IMR-90 (cell line): ENCODE results near the gene TRIO. TPM values are rescaled to one million over a fixed set of nuclear protein-coding genes. Genes with fewer than 3 reads are reported as not detected.
A peak's percentile ranks its signal among the peaks of the same experiment; 100 is the strongest.

Experiments
- ATAC-seq: fragments of 200-7000 bp; cut with Tn5 transposase; 2 replicates; pipeline ENCODE4 v1.9.1; 2020; ENCODE audit warnings: low read depth, mild to moderate bottlenecking, moderate library complexity
- BruUV-seq: library from RNA; stranded (reverse); fragments of 400-500 nt; replicated peaks from 2 replicates; lab custom pipeline; 2021; lab: Mats Ljungman, UMichigan
- CTCF ChIA-PET: fragments of 300-600 bp; formaldehyde crosslinking; extraction: SDS; loops from one replicate; lab custom pipeline; 2021; ENCODE audit warnings: antibody characterized with exemption; lab: Yijun Ruan, JAX
- POLR2A ChIA-PET: fragments of 300-600 bp; sonication (Branson Sonifier 250); formaldehyde crosslinking; loops from one replicate; lab custom pipeline; 2022; ENCODE audit warnings: antibody characterized with exemption; ENCODE audit not compliant: unreplicated experiment; lab: Charles Lee
- DNase-seq: peaks from one replicate; pipeline ENCODE4 v3.0.0; 2013
- H2AFZ ChIP-seq: replicated peaks from 2 replicates; pipeline ENCODE3; 2013; ENCODE audit warnings: low read length, mild to moderate bottlenecking; ENCODE audit not compliant: poor library complexity
- H2AK5ac ChIP-seq: 2 replicates; pipeline ENCODE4 v1.6.1; 2013; ENCODE audit warnings: low read depth, low read length, inconsistent platforms
- H2AK9ac ChIP-seq: replicated peaks from 2 replicates; pipeline ENCODE3; 2013; ENCODE audit warnings: mild to moderate bottlenecking, low read depth, low read length, moderate library complexity; ENCODE audit not compliant: poor library complexity
- H2BK120ac ChIP-seq: 2 replicates; pipeline ENCODE4 v1.6.1; 2013; ENCODE audit warnings: low read depth, low read length, inconsistent platforms
- H2BK15ac ChIP-seq: 3 replicates; pipeline ENCODE4 v1.6.1; 2013; ENCODE audit warnings: low read depth, low read length, inconsistent platforms
- H2BK20ac ChIP-seq: 2 replicates; pipeline ENCODE4 v1.6.1; 2013; ENCODE audit warnings: low read depth, mild to moderate bottlenecking, inconsistent platforms, low read length, moderate library complexity
- H2BK5ac ChIP-seq: 2 replicates; pipeline ENCODE4 v1.6.1; 2013; ENCODE audit warnings: mild to moderate bottlenecking, low read depth, low read length, inconsistent platforms; ENCODE audit not compliant: poor library complexity, severe bottlenecking
- H3K14ac ChIP-seq: replicated peaks from 2 replicates; pipeline ENCODE4 v1.6.1; 2013; ENCODE audit warnings: low read depth, low read length, inconsistent platforms
- H3K18ac ChIP-seq: 2 replicates; pipeline ENCODE4 v1.6.1; 2013; ENCODE audit warnings: low read depth, low read length, control low read depth
- H3K23ac ChIP-seq: 2 replicates; pipeline ENCODE4 v1.6.1; 2013; ENCODE audit warnings: low read depth, low read length, inconsistent platforms
- H3K27ac ChIP-seq: 2 replicates; pipeline ENCODE4 v1.5.1; 2013; ENCODE audit warnings: mild to moderate bottlenecking, control low read depth, low read length; ENCODE audit not compliant: insufficient read depth
- H3K27me3 ChIP-seq: 2 replicates; pipeline ENCODE4 v1.6.1; 2013; ENCODE audit warnings: low read length; ENCODE audit not compliant: control insufficient read depth, insufficient read depth
- H3K36me3 ChIP-seq: 2 replicates; pipeline ENCODE4 v1.6.1; 2013; ENCODE audit warnings: low read length, mixed read lengths; ENCODE audit not compliant: control insufficient read depth, insufficient read depth
- H3K4ac ChIP-seq: 2 replicates; pipeline ENCODE4 v1.6.1; 2013; ENCODE audit warnings: low read depth, low read length, inconsistent platforms
- H3K4me1 ChIP-seq: 2 replicates; pipeline ENCODE4 v1.6.1; 2013; ENCODE audit warnings: low read length, mixed read lengths; ENCODE audit not compliant: control insufficient read depth, insufficient read depth
- H3K4me2 ChIP-seq: 2 replicates; pipeline ENCODE4 v1.6.1; 2013; ENCODE audit warnings: low read depth, mild to moderate bottlenecking, control low read depth, low read length, moderate library complexity
- H3K4me3 ChIP-seq: 2 replicates; pipeline ENCODE4 v1.5.1; 2013; ENCODE audit warnings: low read depth, mild to moderate bottlenecking, control low read depth, low read length, moderate library complexity; ENCODE audit not compliant: insufficient read depth
- H3K56ac ChIP-seq: 2 replicates; pipeline ENCODE4 v1.6.1; 2013; ENCODE audit warnings: low read length, inconsistent platforms; ENCODE audit not compliant: insufficient read depth; ENCODE audit errors: extremely low read depth
- H3K79me1 ChIP-seq, 2 experiments: 2 replicates each; pipeline ENCODE4 v1.6.1; 2013; ENCODE audit warnings: low read length in 2 of 2, inconsistent platforms in 1 of 2, low read depth in 1 of 2
- H3K9ac ChIP-seq: 2 replicates; pipeline ENCODE4 v1.6.1; 2013; ENCODE audit warnings: low read depth, low read length, control low read depth
- H3K9me1 ChIP-seq: 2 replicates; pipeline ENCODE4 v1.6.1; 2013; ENCODE audit warnings: low read length, inconsistent platforms; ENCODE audit not compliant: insufficient read depth
- H3K9me3 ChIP-seq: 2 replicates; pipeline ENCODE4 v1.6.1; 2013; ENCODE audit warnings: low read length; ENCODE audit not compliant: control insufficient read depth, insufficient read depth
- H4K20me1 ChIP-seq: 2 replicates; pipeline ENCODE4 v1.6.1; 2013; ENCODE audit warnings: low read length, inconsistent platforms; ENCODE audit not compliant: insufficient read depth
- H4K5ac ChIP-seq: 2 replicates; pipeline ENCODE4 v1.6.1; 2013; ENCODE audit warnings: mild to moderate bottlenecking, low read depth, low read length, control low read depth
- H4K8ac ChIP-seq, 2 experiments: 2 replicates each; pipeline ENCODE4 v1.6.1; 2013; ENCODE audit warnings: low read depth in 2 of 2, low read length in 2 of 2, control low read depth in 1 of 2, inconsistent platforms in 1 of 2
- H4K91ac ChIP-seq: 2 replicates; pipeline ENCODE4 v1.6.1; 2013; ENCODE audit warnings: low read depth, low read length, inconsistent platforms; ENCODE audit not compliant: insufficient read depth
- BHLHE40 ChIP-seq: fragments of 150-350 bp; IDR thresholded peaks from 2 replicates; pipeline ENCODE4 v1.6.1; 2016; ENCODE audit warnings: mild to moderate bottlenecking, low read depth, low read length
- CEBPB ChIP-seq: IDR thresholded peaks from 2 replicates; pipeline ENCODE4 v1.6.1; 2012; ENCODE audit warnings: low read depth, low read length, improper control_type of control experiment
- FOS ChIP-seq: fragments of 150-350 bp; IDR thresholded peaks from 2 replicates; pipeline ENCODE4 v1.6.1; 2016; ENCODE audit warnings: low read depth, low read length
- MAZ ChIP-seq: IDR thresholded peaks from 2 replicates; pipeline ENCODE4 v1.6.1; 2012; ENCODE audit warnings: low read depth, mild to moderate bottlenecking, low read length, improper control_type of control experiment, moderate library complexity, borderline replicate concordance
- WGBS, 2 experiments: methylation state at CpG; one replicate each; pipeline versions ENCODE4 v1.1.5 to v1.1.7; 2013; ENCODE audit warnings: missing lambda C conversion rate in 2 of 2; ENCODE audit not compliant: insufficient read length in 1 of 2; ENCODE audit errors: extremely low coverage in 2 of 2; 5-methylcytosine and 5-hydroxymethylcytosine counted together
- dilution Hi-C: fragments of 300-500 bp; cut with HindIII; formaldehyde crosslinking; loops from one replicate; pipeline ENCODE4 v1.14.3; 2018; ENCODE audit warnings: low sequenced_read_pairs; ENCODE audit not compliant: unreplicated experiment
- in situ Hi-C: fragments of 300-500 bp; cut with MboI; formaldehyde crosslinking; loops from 3 replicates; pipeline ENCODE4 v1.14.3; 2019; ENCODE audit warnings: low sequenced_read_pairs, inconsistent platforms, mixed read lengths
- intact Hi-C: fragments of 100-400 bp; cut with micrococcal nuclease; formaldehyde crosslinking; loops from 2 replicates; pipeline ENCODE4 v1.10.0; 2022
- polyA plus RNA-seq, 3 experiments: library from polyadenylated mRNA; depleted of rRNA; stranded (reverse); fragments of >200 nt; gene quantifications; 2 replicates each; pipeline ENCODE4 v1.2.3, GENCODE V29; 2012; ENCODE audit warnings: low replicate concordance in 1 of 3
- total RNA-seq: library from RNA; depleted of rRNA; stranded (reverse); fragments of >200 nt; gene quantifications from 2 replicates; pipeline ENCODE4 v1.2.3, GENCODE V29; 2012

The TRIO gene
- total and polyA plus RNA-seq, 2 of the 4 experiments (the other 2 are of a cell fraction): 206 to 522 TPM

DNA sequence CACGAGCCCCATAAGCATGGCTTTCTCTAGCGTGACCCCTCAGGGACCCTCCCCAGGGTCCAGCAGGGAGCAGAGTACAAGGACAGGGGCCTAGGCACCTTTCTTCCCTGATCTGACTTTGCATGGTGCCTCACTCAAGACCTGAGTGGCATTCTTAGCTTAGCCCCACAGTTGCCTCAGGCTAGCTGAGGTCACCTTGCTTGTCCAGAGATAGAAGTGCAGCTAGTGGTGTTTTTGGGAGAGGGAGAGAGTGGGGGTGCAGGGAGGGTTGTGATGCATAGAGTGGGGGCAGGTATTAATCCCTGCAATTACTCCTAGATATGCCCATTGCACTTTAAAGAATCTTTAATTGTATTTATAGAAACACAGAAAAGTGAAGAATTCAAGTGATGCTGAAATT, 8.4 kb upstream of the TRIO start:
- no peaks in the 10 kb centered on the region for H3K9me3 ChIP-seq
- H2BK20ac ChIP-seq: no peak overlapping the region
- H3K27me3 ChIP-seq: no peaks in the 10 kb centered on the region
- intact Hi-C loops: no loop called here
- H3K18ac ChIP-seq: no peak overlapping the region
- no peak overlapping the region for H4K5ac ChIP-seq
- no peak overlapping the region for H3K14ac ChIP-seq
- no peak overlapping the region for H3K23ac ChIP-seq
- H3K36me3 ChIP-seq: no peaks in the 10 kb centered on the region
- DNase-seq (no peak), ATAC-seq (no peak)
- dilution Hi-C loops: no loop called here
- TF ChIP-seq MAZ (no peak), FOS (no peak), CEBPB (no peak), BHLHE40 (no peak)
- peaks cover 11% of the 10 kb centered on the region for H3K9me1 ChIP-seq
- H4K91ac ChIP-seq: no peak overlapping the region
- H3K4me3 ChIP-seq: no peak overlapping the region
- H4K8ac ChIP-seq: no peak overlapping the region
- peak overlapping the region; percentile 51 for H2AK9ac ChIP-seq
- H3K27ac ChIP-seq: no peak overlapping the region
- peaks cover 0 to 24% of the 10 kb centered on the region in 2 experiments; a peak in 2 of 4 replicates for H3K79me1 ChIP-seq
- BruUV-seq: no TSS peak
- H4K20me1 ChIP-seq: peaks cover 4% of the 10 kb centered on the region; the same call in 1 of the 2 replicates
- H2BK15ac ChIP-seq: no peak overlapping the region
- POLR2A ChIA-PET: no interaction called here
- H2AK5ac ChIP-seq: no peak overlapping the region
- H2BK120ac ChIP-seq: no peak overlapping the region
- no CpG with 5 or more reads among the region's 2 CpGs for WGBS, 2 experiments
- no peak overlapping the region for H3K4ac ChIP-seq
- no peak overlapping the region for H3K9ac ChIP-seq
- H3K4me2 ChIP-seq: no peak overlapping the region
- H2BK5ac ChIP-seq: no peak overlapping the region
- H3K56ac ChIP-seq: no peak overlapping the region
- in situ Hi-C loops: no loop called here
- H3K4me1 ChIP-seq: peaks cover 13% of the 10 kb centered on the region
- no peak overlapping the region for H2AFZ ChIP-seq
- CTCF ChIA-PET: no interaction called here
